Tongue (tissue), 2 donors: ENCODE measurements around the gene TSPAN4. TPM values are rescaled to one million over a fixed set of nuclear protein-coding genes. Genes with fewer than 3 reads are reported as not detected.
A peak's percentile ranks its signal among the peaks of the same experiment; 100 is the strongest.

ENCODE experiments used
- DNase-seq: peaks from one replicate; pipeline ENCODE4 v3.0.0-alpha.2; 2015
- total RNA-seq: library from RNA; depleted of rRNA; stranded (reverse); fragments of >200 nt; gene quantifications from one replicate; pipeline ENCODE4 v1.2.3, GENCODE V29; 2014

The TSPAN4 gene
- total RNA-seq, 1 donor from 2014 or later: 44.6 TPM

DNA sequence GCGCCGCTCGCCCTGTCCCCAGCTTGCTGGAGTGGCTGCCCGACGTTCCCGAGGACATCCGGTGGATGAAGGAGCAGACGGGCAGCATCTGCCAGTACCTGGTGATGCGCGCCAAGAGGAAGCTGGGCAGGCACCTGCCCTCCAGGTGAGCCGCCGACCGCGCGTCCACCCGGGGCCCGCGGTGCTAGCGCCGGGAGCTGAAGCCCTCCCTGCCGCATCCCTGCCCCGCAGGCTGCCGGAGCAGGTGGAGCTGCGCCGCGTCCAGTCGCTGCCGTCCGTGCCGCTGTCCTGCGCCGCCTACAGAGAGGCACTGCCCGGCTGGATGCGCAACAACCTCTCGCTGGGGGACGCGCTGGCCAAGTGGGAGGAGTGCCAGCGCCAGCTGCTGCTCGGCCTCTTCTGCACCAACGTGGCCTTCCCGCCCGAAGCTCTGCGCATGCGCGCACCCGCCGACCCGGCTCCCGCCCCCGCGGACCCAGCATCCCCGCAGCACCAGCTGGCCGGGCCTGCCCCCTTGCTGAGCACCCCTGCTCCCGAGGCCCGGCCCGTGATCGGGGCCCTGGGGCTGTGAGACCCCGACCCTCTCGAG lies 18.3 kb upstream of the TSPAN4 start:
- DNase-seq: peak; percentile 85

DNA sequence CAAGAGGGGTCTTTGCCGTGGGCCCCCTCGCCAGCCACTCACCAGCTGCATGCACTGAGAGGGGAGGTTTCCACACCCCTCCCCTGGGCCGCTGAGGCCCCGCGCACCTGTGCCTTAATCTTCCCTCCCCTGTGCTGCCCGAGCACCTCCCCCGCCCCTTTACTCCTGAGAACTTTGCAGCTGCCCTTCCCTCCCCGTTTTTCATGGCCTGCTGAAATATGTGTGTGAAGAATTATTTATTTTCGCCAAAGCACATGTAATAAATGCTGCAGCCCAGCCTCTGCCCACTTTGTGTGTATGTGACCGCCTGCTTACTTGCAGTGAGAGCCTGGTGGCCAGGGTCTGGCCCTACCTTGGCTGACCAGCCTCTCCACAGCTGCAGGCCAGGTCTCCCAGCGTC lies 17.7 kb upstream of the TSPAN4 start:
- no peak for DNase-seq

DNA sequence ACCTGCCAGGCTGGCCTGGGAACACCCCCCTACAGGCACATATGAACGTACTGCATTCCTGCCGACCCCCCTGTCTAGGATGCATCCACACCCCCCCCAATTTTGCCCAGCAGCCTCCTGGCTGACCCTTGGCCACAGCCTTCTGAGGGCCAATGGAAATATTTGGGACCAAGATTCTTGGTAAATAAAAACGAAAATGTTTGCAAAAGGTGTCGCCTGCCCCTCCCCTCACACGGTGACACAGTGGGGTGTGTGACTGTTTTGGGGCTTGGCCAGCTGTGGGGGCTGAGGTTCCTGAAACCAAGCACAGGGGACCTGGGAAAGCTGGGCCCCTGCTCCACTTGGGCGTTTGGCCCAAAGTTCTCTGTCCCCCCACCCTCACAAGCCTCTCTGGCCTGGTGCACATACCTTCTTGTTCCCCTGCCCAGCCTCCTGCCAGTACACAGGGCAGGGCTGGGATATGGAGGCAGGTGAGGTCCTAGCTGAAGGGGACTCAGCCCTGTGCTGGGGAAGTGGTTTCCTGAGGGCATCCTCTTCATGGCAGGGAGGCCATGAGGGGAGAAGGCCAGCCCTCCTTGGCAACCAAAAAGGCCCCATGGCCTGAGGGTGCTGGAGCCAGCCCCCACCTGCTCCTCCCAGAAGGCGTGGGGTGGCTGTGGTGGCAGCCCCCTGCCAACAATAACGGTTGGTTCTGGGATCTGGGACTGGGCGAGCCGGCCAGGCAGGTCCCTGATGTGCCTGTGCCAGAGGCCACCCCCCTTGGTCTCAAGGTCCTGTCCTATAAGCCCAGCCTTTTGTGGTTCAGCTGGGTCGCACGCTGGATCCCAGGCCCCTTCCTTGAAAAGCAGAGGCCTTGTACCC lies 17.1 kb upstream of the TSPAN4 start:
- DNase-seq: no peak

DNA sequence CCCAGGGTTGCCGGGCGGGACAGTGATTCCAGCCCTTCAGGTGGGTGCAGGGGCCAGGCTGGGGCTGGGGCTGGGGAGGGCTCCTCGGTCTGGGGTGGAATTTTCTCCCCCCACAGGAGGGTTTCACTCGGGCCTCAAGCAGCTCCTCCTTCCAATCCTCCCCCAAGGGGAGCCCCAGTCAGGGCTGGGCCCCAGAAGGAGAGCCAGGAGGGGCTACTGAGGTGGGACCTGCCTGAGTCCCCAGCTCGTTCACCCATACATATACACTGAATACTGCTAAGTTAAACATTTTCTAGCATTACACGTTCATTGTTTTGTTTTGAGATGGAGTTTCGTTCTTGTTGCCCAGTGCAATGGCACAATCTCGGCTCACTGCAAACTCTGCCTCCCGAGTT lies 16.4 kb upstream of the TSPAN4 start:
- DNase-seq: no peak

DNA sequence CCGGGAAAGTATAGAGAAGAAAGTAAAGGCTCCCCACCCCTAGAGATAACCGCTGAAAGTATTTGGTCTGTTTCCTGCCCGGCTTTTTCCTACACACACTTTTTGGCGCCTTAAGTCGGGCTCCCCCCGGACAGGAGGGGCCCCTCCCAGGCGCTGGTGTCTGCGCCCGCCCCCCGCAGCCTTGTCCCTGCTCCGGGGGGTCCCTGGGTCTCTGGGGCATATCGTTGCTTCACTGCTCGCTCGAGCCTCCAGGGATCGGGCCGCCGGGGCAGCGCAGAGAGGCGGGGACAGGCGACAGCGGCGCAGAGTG lies 15.9 kb upstream of the TSPAN4 start:
- DNase-seq: no peak

DNA sequence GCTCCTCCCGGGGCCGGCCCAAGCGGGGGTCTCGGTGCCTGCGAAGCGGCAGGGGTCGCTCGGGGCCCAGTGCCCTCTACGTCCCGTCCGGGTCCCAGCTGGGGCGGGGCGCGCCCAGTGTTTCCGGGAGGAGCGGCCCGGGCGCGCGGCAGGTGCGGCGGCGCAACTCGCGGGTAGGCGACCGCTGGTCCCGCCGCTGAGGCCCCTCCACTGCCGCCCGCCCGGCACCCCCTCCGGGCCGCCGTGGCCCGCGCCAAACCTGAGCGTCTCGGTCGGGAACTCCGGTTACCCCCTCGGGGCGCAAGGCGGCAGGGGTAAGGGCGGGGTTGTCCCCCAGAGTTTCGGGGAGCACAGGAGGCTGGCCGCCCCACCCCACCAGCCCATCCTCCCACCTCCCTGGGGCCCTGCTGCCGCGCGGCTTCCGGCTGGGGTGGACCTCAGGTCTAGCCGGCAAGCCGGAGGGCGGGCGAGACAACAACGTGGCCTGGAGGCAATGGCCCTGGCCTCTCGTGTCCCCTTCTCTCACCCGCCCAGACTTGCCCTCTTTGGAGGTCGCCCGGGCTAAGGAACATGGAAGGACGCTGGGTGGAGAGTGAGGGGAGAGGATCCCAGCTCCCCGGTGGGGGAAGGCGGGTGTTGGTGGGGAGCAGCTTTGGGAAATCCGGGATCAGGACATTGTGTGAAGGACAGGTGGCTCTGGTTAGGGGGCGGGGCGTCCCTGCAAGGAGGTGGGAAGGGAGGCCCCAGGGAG lies 15.3 kb upstream of the TSPAN4 start:
- no peak for DNase-seq

DNA sequence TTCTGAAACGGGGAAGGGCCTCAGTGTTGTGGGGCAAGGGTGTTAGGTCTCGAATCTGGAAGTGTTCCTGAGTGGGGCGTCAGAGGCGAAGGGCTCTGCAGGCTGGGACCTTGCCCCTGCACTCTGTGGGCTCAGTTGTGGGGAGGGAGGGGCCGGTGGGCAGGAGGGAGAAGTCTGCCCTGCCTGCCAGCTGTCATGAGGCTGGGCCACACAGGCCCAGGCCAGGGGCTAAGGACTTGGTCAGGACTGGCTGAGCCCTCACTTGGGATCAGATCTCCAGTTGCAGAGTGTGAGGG lies 14.8 kb upstream of the TSPAN4 start, which contains the start of gene CRACR2B:
TSS of gene CRACR2B (plus strand) at position 23 of the 296 bp plus-strand sequence. CDS start 689 bp downstream, outside the sequence.
- DNase-seq: no peak

DNA sequence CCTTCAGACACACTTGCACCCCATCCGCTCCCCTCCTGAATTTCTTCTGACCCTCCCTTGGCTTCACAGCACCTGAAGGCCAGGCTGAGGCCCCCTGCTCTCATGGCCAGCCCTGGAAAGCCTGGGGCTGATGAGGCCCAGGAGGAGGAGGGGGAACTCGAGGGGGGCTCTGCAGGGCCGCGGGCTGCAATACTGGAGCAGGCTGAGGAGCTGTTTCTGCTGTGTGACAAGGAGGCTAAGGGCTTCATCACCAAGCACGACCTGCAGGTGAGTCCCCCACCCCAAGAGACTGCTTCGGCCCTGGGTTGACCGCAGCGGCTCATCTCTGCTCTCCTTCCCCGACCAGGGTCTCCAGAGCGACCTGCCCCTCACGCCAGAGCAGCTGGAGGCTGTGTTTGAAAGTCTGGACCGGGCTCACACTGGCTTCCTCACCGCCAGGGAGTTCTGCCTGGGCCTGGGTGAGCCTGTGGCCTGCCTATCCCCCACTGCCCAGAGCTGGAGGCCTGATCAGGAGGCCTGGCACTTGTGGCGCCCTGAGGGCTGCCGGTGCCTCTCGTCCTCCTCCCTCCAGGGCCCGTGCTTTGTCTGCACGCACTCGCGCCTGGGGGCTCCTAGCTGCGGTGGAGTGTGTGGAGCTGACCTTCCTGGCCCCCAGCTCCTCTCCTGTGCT lies 14.0 kb upstream of the TSPAN4 start:
- DNase-seq: no peak

DNA sequence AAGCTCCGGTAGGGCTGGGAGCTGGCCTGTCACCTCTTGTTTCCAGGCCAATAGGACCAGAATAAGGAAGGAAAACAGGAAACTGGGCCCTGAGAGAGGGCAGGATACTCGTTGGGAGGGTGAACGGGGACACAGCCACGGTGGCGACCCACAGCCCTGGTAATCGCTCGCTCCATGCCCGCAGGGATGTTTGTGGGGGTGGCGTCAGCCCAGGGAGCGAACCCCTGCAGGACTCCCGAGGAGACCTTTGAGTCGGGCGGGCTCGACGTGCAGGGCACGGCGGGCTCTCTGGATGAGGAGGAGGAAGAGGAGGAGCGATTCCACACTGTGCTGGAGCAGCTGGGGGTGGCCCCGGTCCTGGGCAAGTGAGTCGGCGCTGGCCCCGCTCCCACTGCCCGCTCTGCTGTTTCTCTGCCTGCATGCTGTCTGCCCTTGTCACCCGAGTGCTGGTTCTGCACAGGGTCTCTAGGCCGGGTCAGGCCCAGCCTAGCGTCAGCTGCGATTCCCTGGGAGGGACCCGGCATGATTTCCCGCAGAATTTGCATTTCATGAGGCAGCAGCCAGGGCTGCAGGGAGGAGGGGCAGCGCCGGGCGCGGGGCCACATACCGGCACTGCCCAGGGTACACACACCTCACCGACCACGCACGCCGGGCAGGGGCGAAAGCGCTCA lies 13.3 kb upstream of the TSPAN4 start:
- DNase-seq: no peak

DNA sequence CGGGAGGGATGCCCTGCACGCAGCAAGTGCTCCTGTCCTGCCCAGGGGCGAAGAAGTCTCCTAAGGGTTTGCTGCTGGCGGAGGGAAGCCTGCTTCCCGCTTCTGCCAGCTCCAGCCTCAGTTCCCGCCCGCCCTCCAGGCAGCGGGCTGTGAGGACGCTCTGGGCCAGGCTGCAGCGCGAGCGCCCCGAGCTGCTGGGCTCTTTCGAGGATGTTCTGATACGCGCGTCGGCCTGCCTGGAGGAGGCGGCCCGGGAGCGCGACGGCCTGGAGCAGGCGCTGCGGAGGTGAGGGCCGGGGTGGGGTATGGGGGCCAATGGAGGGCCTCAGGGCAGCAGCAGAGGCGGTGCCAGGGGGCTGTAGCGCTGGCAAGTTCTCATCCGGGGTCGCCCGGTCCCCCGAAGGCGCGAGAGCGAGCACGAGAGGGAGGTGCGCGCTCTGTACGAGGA lies 12.8 kb upstream of the TSPAN4 start:
- DNase-seq: no peak

DNA sequence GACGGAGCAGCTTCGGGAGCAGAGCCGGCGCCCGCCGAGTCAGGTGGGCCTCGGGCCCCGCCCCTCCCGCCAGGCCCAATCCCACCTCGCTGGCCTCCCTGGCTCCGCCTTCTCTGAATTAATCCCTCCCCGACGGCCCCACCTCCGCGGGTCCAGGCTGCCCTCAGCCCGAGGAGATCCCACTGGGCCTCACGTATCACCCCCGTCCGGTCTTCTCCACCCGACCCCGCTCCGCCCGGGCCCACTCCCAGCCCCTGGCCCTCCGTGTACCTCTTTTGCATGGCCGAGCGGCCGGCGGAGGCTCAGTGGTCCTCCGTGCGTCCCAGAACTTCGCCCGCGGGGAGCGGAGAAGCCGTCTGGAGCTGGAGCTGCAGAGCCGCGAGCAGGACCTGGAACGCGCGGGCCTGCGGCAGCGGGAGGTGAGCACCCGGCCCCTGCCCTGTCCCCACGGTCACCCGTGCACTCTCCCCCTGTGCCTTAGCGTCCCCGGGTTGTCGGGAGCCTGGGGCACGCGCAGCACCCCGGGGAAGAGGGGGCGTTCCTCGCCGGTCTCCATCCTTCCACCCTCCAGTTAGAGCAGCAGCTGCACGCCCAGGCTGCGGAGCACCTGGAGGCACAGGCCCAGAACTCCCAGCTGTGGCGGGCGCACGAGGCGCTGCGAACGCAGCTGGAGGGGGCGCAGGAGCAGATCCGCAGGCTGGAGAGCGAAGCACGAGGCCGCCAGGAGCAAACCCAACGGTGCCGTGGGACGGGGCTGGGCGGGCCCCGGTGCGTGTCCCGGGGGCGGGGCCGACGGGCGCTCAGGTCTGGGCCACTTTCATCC lies 12.1 kb upstream of the TSPAN4 start:
- DNase-seq: peak; percentile 87

DNA sequence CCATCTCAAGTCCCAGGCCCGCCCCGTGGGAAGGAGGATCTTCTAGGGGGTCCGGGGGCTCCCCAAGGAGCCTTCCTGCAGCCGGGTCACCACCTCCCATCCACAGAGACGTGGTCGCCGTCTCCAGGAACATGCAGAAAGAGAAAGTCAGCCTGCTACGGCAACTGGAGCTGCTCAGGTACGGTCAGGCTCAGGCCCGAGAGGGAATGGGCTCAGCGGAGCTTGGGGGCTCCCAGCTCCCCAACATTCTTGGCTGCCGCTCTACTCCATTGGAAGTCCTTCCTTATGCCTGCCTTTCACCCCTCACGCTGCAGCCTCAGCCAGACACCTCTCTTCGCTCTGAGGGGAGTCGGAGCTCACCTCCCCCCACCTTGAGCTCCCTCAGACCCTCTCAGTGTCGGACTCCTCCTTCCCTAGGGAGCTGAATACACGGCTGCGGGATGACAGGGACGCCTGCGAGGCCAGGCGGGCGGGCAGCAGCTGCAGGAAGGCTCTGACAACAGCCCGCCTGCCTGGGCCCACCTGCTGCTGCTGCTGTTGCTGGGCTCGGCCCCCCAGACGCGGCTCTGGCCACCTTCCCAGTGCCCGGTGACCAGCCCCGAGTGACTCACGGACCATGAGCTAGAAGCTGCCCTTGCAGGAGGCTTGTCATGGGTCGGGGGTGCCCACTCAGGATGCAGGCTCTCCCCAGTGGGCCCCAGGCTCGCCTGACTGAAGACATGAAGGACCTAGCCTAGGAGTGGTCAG lies 11.4 kb upstream of the TSPAN4 start:
- peak; percentile 79 for DNase-seq

DNA sequence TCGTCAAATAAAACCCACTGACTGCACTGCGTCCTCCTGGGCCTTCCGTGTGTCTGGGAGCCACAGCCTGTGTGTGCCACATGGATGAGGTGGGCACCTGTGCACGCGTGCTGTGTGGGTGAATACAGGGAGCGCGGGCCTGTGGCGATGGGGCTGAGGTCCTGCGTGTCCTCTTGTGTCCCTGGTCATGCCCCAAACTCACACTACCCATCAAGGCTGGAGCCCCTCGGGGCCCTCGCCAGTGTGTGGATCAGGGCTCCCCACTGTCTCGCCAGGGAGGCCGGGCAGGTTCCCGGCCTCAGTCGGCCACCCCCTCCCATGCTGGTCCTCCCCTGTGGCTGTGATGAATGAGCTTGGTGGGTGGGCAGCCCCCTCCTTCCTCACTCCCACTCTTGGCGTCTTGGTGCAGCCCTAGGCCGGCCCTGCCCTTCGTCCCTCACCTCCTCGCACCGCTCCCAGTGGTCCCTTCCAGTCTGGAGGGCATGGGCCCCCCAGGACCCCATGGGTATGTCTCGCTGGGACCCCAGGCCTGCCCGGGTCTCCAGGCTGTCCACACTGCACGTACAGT lies 10.6 kb upstream of the TSPAN4 start:
- no peak for DNase-seq

DNA sequence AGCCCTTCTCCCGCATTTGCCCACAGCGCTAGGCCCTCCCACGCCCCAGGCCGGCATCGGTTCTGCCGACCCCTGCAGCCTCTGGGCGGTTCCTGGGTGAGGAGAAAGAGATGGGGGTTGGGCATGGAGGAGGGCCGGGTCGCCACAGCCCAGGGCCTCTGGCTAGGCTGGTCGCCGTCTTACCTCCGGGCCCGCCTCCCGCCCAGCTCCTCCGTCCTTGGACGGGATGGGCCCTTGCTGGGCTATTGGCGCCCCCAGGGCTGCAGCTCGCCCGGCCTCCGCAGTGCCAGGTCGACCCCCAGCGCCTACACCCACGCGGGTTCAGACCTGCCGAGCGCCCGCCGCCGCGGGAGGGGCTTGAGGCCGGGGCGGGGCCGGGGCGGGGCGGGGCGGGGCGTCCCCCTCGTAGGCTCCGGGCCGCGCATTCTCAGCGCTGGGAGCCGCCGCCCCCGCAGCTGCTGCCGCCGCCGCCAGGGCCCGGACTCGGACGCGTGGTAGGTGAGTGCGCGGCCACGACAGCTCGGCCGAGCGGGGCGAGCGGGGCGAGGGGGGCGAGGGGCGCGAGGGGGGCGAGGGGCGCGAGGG lies 10.0 kb upstream of the TSPAN4 start, which contains the start of gene CD151:
TSS of gene CD151 (plus strand) at position 424 of the 585 bp plus-strand sequence. CDS start 3,118 bp downstream, outside the sequence.
- DNase-seq: peak; percentile 84

DNA sequence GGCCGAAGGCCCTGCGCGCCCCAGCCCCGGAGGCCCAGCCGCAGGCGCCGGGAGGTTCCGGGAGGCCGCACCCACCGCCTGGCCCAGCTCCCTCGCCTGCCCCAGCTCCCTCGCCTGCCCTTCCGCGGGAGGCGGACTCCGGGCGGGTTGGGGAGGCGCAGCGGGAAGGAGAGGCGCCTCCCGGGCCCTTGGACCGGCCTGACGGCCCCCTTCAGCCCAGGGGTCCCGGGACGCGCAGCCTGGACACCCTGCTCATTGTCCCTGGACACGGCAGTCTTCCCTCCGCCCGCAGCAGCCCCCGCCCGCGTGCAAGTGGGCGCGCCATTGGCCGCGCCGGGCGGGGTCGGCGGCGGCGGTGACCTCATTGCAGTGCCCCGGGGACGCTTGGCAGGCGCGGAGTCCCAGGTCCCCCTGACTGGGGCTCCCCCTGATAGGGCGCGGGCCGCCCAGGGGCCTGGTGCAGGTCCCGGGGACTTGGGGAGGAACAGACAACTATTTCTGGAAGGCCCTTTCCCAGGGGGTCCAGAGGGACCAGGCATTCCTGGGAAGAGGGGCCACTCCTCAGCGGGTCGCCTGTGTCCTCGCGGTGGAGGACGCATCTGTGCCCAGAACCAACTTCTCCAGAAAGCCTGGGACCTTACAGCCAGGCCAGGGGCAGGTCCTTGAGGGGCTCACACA lies 9.4 kb upstream of the TSPAN4 start:
- peak; percentile 72 for DNase-seq

DNA sequence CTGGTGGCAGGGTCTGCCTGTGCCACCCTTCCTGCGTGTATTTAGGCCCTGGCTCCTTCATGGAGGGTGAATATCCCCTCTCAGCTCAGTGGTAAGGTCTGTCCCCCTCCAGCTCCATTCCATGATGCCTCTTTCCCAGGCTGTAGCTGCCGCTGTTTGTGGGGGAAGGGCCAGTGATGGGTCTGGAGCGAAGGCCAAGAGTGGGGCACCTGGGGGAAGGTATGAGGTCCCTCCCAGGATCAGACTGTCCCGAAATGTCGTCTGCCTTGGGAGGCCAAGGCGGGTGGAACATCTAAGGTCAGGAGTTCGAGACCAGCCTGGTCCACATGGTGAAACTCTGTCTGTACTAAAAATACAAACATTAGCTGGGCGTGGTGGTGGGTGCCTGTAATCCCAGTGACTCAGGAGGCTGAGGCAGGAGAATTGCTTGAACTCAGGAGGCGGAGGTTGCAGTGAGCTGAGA lies 8.8 kb upstream of the TSPAN4 start:
- DNase-seq: peak; percentile 21

DNA sequence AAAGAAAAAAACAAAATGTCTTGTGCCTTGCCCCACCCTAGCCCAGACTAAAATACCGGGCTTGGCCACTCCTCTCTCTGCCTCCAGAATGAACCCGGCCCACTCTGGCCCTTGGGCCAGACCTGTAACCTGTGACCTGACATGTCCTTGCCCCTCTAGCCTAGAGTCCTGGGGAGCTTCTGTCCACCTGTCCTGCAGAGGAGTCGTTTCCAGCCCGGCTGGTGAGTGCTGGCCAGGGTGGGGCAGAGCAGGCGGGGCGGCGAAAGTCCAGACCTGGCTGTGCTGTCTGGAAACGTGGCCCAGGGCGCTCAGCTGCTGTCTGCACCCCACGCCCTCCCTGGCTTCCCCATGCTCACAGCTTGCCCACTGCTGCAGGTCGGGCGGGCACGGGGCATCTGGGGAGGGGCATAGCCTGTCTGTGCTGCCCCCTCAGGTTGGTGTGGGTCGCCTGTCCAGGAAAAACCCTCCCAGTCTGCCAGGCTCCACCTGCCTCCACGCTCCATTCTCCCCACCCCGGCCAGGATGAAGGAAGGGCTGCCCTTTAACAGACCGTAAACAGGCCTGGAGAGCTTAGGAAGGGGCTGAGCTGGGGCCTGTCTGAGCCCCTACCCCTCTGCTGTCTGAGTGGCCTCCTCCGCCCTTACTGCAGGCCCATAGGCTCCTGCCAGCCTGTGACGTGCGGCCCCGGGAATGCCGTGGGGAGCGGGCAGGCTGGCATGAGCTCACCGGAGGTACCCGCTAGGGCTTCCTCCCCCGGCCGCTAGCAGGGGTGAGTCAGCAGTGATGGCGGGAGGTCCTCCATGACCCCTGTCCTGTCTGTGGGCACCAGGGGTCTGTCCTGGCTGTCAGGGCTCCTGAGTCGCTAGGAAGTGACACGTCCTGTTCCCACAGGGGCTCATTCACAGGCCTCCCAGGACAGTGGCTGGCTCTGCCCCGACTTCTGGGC lies 8.0 kb upstream of the TSPAN4 start:
- peak; percentile 57 for DNase-seq

DNA sequence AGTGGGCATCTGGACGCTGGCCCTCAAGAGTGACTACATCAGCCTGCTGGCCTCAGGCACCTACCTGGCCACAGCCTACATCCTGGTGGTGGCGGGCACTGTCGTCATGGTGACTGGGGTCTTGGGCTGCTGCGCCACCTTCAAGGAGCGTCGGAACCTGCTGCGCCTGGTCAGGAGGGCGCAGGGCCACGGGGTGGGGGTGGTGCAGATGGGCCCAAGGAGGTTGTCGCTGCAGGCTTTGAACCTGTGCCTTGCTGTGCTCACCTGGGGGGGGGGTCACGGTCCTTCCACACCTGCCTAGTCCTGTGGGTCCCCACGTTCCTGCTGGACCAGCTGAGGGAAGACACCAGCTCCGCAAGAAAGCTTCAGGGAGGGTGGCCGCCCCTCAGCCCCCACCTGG lies 6.4 kb upstream of the TSPAN4 start:
- DNase-seq: no peak
